Stimulated activated CD8-positive, alpha-beta memory T cell treated with anti-CD3 and anti-CD28 coated beads, Interleukin-7, amount 100 ng/mL, for 48 hours (primary cell): Measurements from ENCODE around the gene XYLT2.
"Not testable (repeated sequence)": the region's sequence is repeated elsewhere in the genome, so short reads cannot be mapped to it uniquely, and the experiment has no call there.

Source experiments
- DNase-seq, 2 donors: peaks; one replicate each; pipeline ENCODE4 v3.0.0-alpha.2; 2020; ENCODE audit warnings: low read depth in 1 of 2; ENCODE audit errors: extremely low read depth in 1 of 2

The XYLT2 gene

GRCh38 chr17:50388728-50389127, 42.8 kb downstream of the XYLT2 start:
- no peak for DNase-seq

GRCh38 chr17:50389534-50389933, 43.6 kb downstream of the XYLT2 start:
- no peak for DNase-seq

GRCh38 chr17:50392621-50393020, 46.7 kb downstream of the XYLT2 start:
- DNase-seq, result no peak

GRCh38 chr17:50393700-50394099, 47.8 kb downstream of the XYLT2 start:
- no peak for DNase-seq

- DNase-seq, result no peak
Measured at GRCh38 chr17:50394711-50395110, 48.8 kb downstream of the XYLT2 start.

GRCh38 chr17:50396261-50397110, 50.6 kb downstream of the XYLT2 start:
- DNase-seq, result no peak

- DNase-seq, result peak; percentile 78 to 83
Measured at GRCh38 chr17:50397111-50397918, 51.4 kb downstream of the XYLT2 start, which contains the start of gene LRRC59. LRRC59 (minus strand) TSS chr17:50397523; CDS start chr17:50397317, 206 bp downstream.

GRCh38 chr17:50397919-50398285, 52.0 kb downstream of the XYLT2 start:
- no peak for DNase-seq

- not testable (repeated sequence) for DNase-seq
Measured at GRCh38 chr17:50398672-50399071, 52.7 kb downstream of the XYLT2 start.

- not testable (repeated sequence) for DNase-seq
Measured at GRCh38 chr17:50399591-50399990, 53.7 kb downstream of the XYLT2 start.

GRCh38 chr17:50405351-50405750, 59.4 kb downstream of the XYLT2 start:
- not testable (repeated sequence) for DNase-seq

GRCh38 chr17:50406578-50406977, 60.7 kb downstream of the XYLT2 start:
- DNase-seq, result no peak

GRCh38 chr17:50407921-50408320, 62.0 kb downstream of the XYLT2 start:
- DNase-seq, result no peak
